CD4-positive, alpha-beta T cell (primary cell): ENCODE data around the gene PHYKPL. TPM values are rescaled to one million over a fixed set of nuclear protein-coding genes. Genes with fewer than 3 reads are reported as not detected.
A peak's percentile ranks its signal among the peaks of the same experiment; 100 is the strongest.

Source experiments
- ATAC-seq: fragments of 200-7000 bp; cut with Tn5 transposase; one replicate; pipeline ENCODE4 v1.10.0; 2022; ENCODE audit warnings: mild to moderate bottlenecking; ENCODE audit not compliant: poor library complexity
- CTCF ChIA-PET: fragments of 350-600 bp; sonication (Branson Sonifier 250); formaldehyde crosslinking; loops from one replicate; lab custom pipeline; 2021; ENCODE audit warnings: antibody characterized with exemption, inconsistent platforms; lab: Charles Lee
- POLR2A ChIA-PET: fragments of 350-600 bp; sonication (Branson Sonifier 250); formaldehyde crosslinking; loops from one replicate; lab custom pipeline; 2021; ENCODE audit warnings: antibody characterized with exemption, inconsistent platforms; lab: Charles Lee
- DNase-seq, 14 experiments: peaks; one replicate each; pipeline ENCODE4 v3.0.0-alpha.2; 2013 to 2020; ENCODE audit warnings: mixed read lengths in 2 of 14
- H3K27ac ChIP-seq, 2 donors: one replicate each; pipeline versions ENCODE4 v1.5.1 to v1.7.0; 2013; ENCODE audit warnings: low read length in 2 of 2, low read depth in 1 of 2, mild to moderate bottlenecking in 1 of 2
- H3K27me3 ChIP-seq, 2 experiments: 1 replicate in 1 of 2; 2 replicates in 1 of 2; pipeline versions ENCODE4 v1.6.1 to v1.7.0; 2013; ENCODE audit warnings: low read length in 2 of 2, control low read depth in 1 of 2, mild to moderate bottlenecking in 1 of 2, moderate library complexity in 1 of 2; ENCODE audit not compliant: insufficient read depth in 2 of 2, control insufficient read depth in 1 of 2
- H3K36me3 ChIP-seq: one replicate; pipeline ENCODE4 v1.6.1; 2013; ENCODE audit warnings: low read length, control low read depth; ENCODE audit not compliant: insufficient read depth
- H3K4me1 ChIP-seq: one replicate; pipeline ENCODE4 v1.6.1; 2013; ENCODE audit warnings: low read length, control low read depth; ENCODE audit not compliant: insufficient read depth
- H3K4me3 ChIP-seq: one replicate; pipeline ENCODE4 v1.5.1; 2013; ENCODE audit warnings: mild to moderate bottlenecking, low read length, moderate library complexity
- H3K9me3 ChIP-seq, 2 experiments: 1 replicate in 1 of 2; 2 replicates in 1 of 2; pipeline versions ENCODE4 v1.6.1 to v1.7.0; 2013; ENCODE audit warnings: low read length in 2 of 2, mild to moderate bottlenecking in 2 of 2, control low read depth in 1 of 2, moderate library complexity in 1 of 2; ENCODE audit not compliant: control insufficient read depth in 1 of 2, insufficient read depth in 1 of 2
- H3K27ac Mint-ChIP-seq: one replicate; pipeline ENCODE4 v1.8.0; 2020; ENCODE audit warnings: mixed read lengths
- H3K27me3 Mint-ChIP-seq: one replicate; pipeline ENCODE4 v1.8.0; 2021; ENCODE audit warnings: mixed read lengths
- H3K36me3 Mint-ChIP-seq: one replicate; pipeline ENCODE4 v1.8.0; 2021; ENCODE audit warnings: low read depth, mixed read lengths
- H3K4me1 Mint-ChIP-seq: one replicate; pipeline ENCODE4 v1.8.0; 2021; ENCODE audit warnings: low read depth, mixed read lengths
- H3K4me3 Mint-ChIP-seq: one replicate; pipeline ENCODE4 v1.8.0; 2020; ENCODE audit warnings: mild to moderate bottlenecking, mixed read lengths
- H3K9me3 Mint-ChIP-seq: one replicate; pipeline ENCODE4 v1.8.0; 2020; ENCODE audit warnings: mixed read lengths
- CTCF ChIP-seq: fragments of 200-600 bp; IDR thresholded peaks from one replicate; pipeline ENCODE4 v1.8.0; 2022; ENCODE audit warnings: antibody characterized with exemption, mild to moderate bottlenecking
- intact Hi-C, 2 experiments: fragments of 100-400 bp; cut with DNase I in 1 of 2; cut with micrococcal nuclease in 1 of 2; formaldehyde crosslinking; loops; one replicate each; pipeline versions ENCODE4 v1.15.1 to v1.9.0; 2023 to 2025; cut with DNase I, micrococcal nuclease
- total RNA-seq, 174 experiments: library from RNA in 2 of 174; stranded (reverse) in 2 of 174; gene quantifications; one replicate each; pipeline ENCODE4 v1.2.3 and lab custom pipeline; 2021 to 2026

PHYKPL gene
- total RNA-seq, 2 experiments from 2014 or later, result 90.9 to 92.8 TPM

GRCh38 chr5:178249191-178249989 is 16.8 kb upstream of the PHYKPL start:
- POLR2A ChIA-PET, result interaction anchor here (0.9 kb wide), 1 partner anchor 16 kb away, joined by 3 read pairs; no protein-coding TSS in a partner anchor
- DNase-seq, result peak in 7 of 14 experiments; percentile 14 to 71 (median 29)

GRCh38 chr5:178248750-178249149 is 16.1 kb upstream of the PHYKPL start:
- Mint-ChIP-seq H3K9me3 (no peaks in the 10 kb centered on the region), H3K27me3 (no peaks in the 10 kb centered on the region), H3K27ac (no peak overlapping the region), H3K4me1 (peaks cover 5% of the 10 kb centered on the region), H3K4me3 (no peak overlapping the region), H3K36me3 (no peaks in the 10 kb centered on the region)
- DNase-seq (no peak), ATAC-seq (no peak)
- Histone ChIP-seq H3K27me3 (no peaks in the 10 kb centered on the region), H3K27ac (no peak overlapping the region), H3K4me1 (peaks cover 39% of the 10 kb centered on the region), H3K4me3 (no peak overlapping the region), H3K9me3 (no peaks in the 10 kb centered on the region), H3K36me3 (no peaks in the 10 kb centered on the region)
- ChIA-PET CTCF (no interaction called here), POLR2A (interaction anchor here (0.9 kb wide), 1 partner anchor 16 kb away, joined by 3 read pairs; no protein-coding TSS in a partner anchor)
- intact Hi-C loops, result no loop called here
- no peak for TF ChIP-seq CTCF

More at GRCh38 chr5:178249191-178249989, 16.8 kb upstream of the PHYKPL start:
- H3K27me3 ChIP-seq, result no peaks in the 10 kb centered on the region
- H3K36me3 ChIP-seq, result no peaks in the 10 kb centered on the region
- no peak overlapping the region for H3K27ac ChIP-seq
- no peaks in the 10 kb centered on the region for H3K9me3 ChIP-seq
- Mint-ChIP-seq H3K36me3 (no peaks in the 10 kb centered on the region), H3K4me3 (peak overlapping the region; percentile 49), H3K27me3 (no peaks in the 10 kb centered on the region), H3K4me1 (peaks cover 5% of the 10 kb centered on the region), H3K27ac (peak overlapping the region; percentile 70), H3K9me3 (no peaks in the 10 kb centered on the region)
- no peak overlapping the region for H3K4me3 ChIP-seq
- CTCF ChIA-PET, result no interaction called here
- peak; percentile 82 for ATAC-seq
- intact Hi-C loops, result no loop called here
- H3K4me1 ChIP-seq, result peaks cover 39% of the 10 kb centered on the region
- TF ChIP-seq CTCF, result no peak

GRCh38 chr5:178247481-178248456 is 15.2 kb upstream of the PHYKPL start:
- no peak overlapping the region for H3K4me3 ChIP-seq
- no peak overlapping the region for H3K4me3 Mint-ChIP-seq
- no peaks in the 10 kb centered on the region for H3K36me3 Mint-ChIP-seq
- ChIA-PET POLR2A (interaction anchor here (0.6 kb wide), 1 partner anchor 44 kb away, joined by 3 read pairs; the partner anchor contains the start of gene HNRNPAB), CTCF (no interaction called here)
- H3K9me3 ChIP-seq, result no peaks in the 10 kb centered on the region
- H3K4me1 Mint-ChIP-seq, result peaks cover 5% of the 10 kb centered on the region
- no peak overlapping the region for H3K27ac ChIP-seq
- H3K36me3 ChIP-seq, result no peaks in the 10 kb centered on the region
- TF ChIP-seq CTCF, result no peak
- intact Hi-C loops, result no loop called here
- DNase-seq, result peak in 2 of 14 experiments; percentile 22 to 34
- no peaks in the 10 kb centered on the region for H3K27me3 ChIP-seq
- no peak for ATAC-seq
- H3K4me1 ChIP-seq, result peaks cover 38% of the 10 kb centered on the region
- no peak overlapping the region for H3K27ac Mint-ChIP-seq
- H3K27me3 Mint-ChIP-seq, result no peaks in the 10 kb centered on the region
- no peaks in the 10 kb centered on the region for H3K9me3 Mint-ChIP-seq
